H9 (cell line): ENCODE results near the gene MFSD2B. TPM values are rescaled to one million over a fixed set of nuclear protein-coding genes. Genes with fewer than 3 reads are reported as not detected.
A peak's percentile ranks its signal among the peaks of the same experiment; 100 is the strongest.

Experiments used
- DNase-seq: peaks from one replicate; pipeline ENCODE4 v3.0.0-alpha.2; 2017
- H2AFZ ChIP-seq: one replicate; pipeline ENCODE4 v1.6.1; 2013; ENCODE audit warnings: mild to moderate bottlenecking, low read length, control low read depth, moderate library complexity
- H2AK5ac ChIP-seq: 2 replicates; pipeline ENCODE4 v1.6.1; 2013; ENCODE audit warnings: low read length, control low read depth, mixed read lengths; ENCODE audit not compliant: insufficient read length
- H2BK120ac ChIP-seq: one replicate; pipeline ENCODE4 v1.6.1; 2013; ENCODE audit warnings: low read depth, mild to moderate bottlenecking, low read length, control low read depth, inconsistent platforms; ENCODE audit not compliant: poor library complexity, severe bottlenecking
- H2BK12ac ChIP-seq: 2 replicates; pipeline ENCODE4 v1.6.1; 2013; ENCODE audit warnings: low read length, control low read depth, mixed read lengths, low read depth; ENCODE audit not compliant: insufficient read length
- H2BK15ac ChIP-seq: 2 replicates; pipeline ENCODE4 v1.6.1; 2013; ENCODE audit warnings: low read depth, low read length, control low read depth
- H2BK20ac ChIP-seq: one replicate; pipeline ENCODE4 v1.6.1; 2013; ENCODE audit warnings: low read depth, mild to moderate bottlenecking, low read length, control low read depth, inconsistent platforms; ENCODE audit not compliant: poor library complexity, severe bottlenecking
- H2BK5ac ChIP-seq: 2 replicates; pipeline ENCODE4 v1.6.1; 2013; ENCODE audit warnings: low read length, control low read depth, mixed read lengths; ENCODE audit not compliant: insufficient read length
- H3K14ac ChIP-seq: 2 replicates; pipeline ENCODE4 v1.6.1; 2013; ENCODE audit warnings: low read length, control low read depth; ENCODE audit not compliant: insufficient read depth
- H3K18ac ChIP-seq: 2 replicates; pipeline ENCODE4 v1.6.1; 2013; ENCODE audit warnings: low read depth, mild to moderate bottlenecking, mixed read lengths, low read length, control low read depth; ENCODE audit not compliant: insufficient read length
- H3K23ac ChIP-seq: 2 replicates; pipeline ENCODE4 v1.6.1; 2013; ENCODE audit warnings: low read length, control low read depth, mixed read lengths, low read depth; ENCODE audit not compliant: insufficient read length
- H3K23me2 ChIP-seq: 2 replicates; pipeline ENCODE4 v1.6.1; 2013; ENCODE audit warnings: low read depth, mild to moderate bottlenecking, mixed read lengths, low read length, control low read depth; ENCODE audit not compliant: insufficient read length, poor library complexity, severe bottlenecking
- H3K27ac ChIP-seq: 2 replicates; pipeline ENCODE4 v1.5.1; 2013; ENCODE audit warnings: low read length, control low read depth, mixed read lengths, low read depth; ENCODE audit not compliant: insufficient read length
- H3K27me3 ChIP-seq: 2 replicates; pipeline ENCODE4 v1.6.1; 2013; ENCODE audit warnings: low read length, control low read depth, inconsistent platforms; ENCODE audit not compliant: insufficient read depth
- H3K4ac ChIP-seq: 2 replicates; pipeline ENCODE4 v1.6.1; 2013; ENCODE audit warnings: low read depth, mild to moderate bottlenecking, control low read depth, inconsistent platforms, low read length, moderate library complexity
- H3K4me1 ChIP-seq: 2 replicates; pipeline ENCODE4 v1.6.1; 2013; ENCODE audit warnings: low read length, control low read depth, inconsistent platforms; ENCODE audit not compliant: insufficient read depth
- H3K4me2 ChIP-seq: 2 replicates; pipeline ENCODE4 v1.6.1; 2013; ENCODE audit warnings: low read length, control low read depth, mixed read lengths; ENCODE audit not compliant: insufficient read length, insufficient read depth
- H3K56ac ChIP-seq: 2 replicates; pipeline ENCODE4 v1.6.1; 2013; ENCODE audit warnings: low read depth, mild to moderate bottlenecking, mixed read lengths, low read length, control low read depth; ENCODE audit not compliant: insufficient read length
- H3K79me1 ChIP-seq: 2 replicates; pipeline ENCODE4 v1.6.1; 2013; ENCODE audit warnings: low read depth, mild to moderate bottlenecking, moderate library complexity, low read length, control low read depth, inconsistent platforms; ENCODE audit not compliant: insufficient read depth, poor library complexity, severe bottlenecking
- H3K79me2 ChIP-seq: 2 replicates; pipeline ENCODE4 v1.6.1; 2013; ENCODE audit warnings: low read length, control low read depth, inconsistent platforms; ENCODE audit not compliant: insufficient read depth
- H3K9ac ChIP-seq: 2 replicates; pipeline ENCODE4 v1.6.1; 2013; ENCODE audit warnings: low read length, control low read depth, mixed read lengths; ENCODE audit not compliant: insufficient read length; ENCODE audit errors: extremely low read depth
- H3K9me3 ChIP-seq: one replicate; pipeline ENCODE4 v1.6.1; 2013; ENCODE audit warnings: low read depth, low read length, inconsistent platforms; ENCODE audit not compliant: control insufficient read depth
- H3T11ph ChIP-seq: one replicate; pipeline ENCODE4 v1.6.1; 2013; ENCODE audit warnings: mild to moderate bottlenecking, low read length, control low read depth, inconsistent platforms
- H4K20me1 ChIP-seq: one replicate; pipeline ENCODE4 v1.6.1; 2013; ENCODE audit not compliant: control insufficient read depth, insufficient read length, insufficient read depth
- H4K5ac ChIP-seq: 2 replicates; pipeline ENCODE4 v1.6.1; 2013; ENCODE audit warnings: low read depth, mild to moderate bottlenecking, mixed read lengths, low read length, control low read depth; ENCODE audit not compliant: insufficient read length
- H4K8ac ChIP-seq: replicated peaks from 2 replicates; pipeline ENCODE4 v1.6.1; 2013; ENCODE audit warnings: low read length, control low read depth, mixed read lengths, low read depth; ENCODE audit not compliant: insufficient read length
- H4K91ac ChIP-seq: 2 replicates; pipeline ENCODE4 v1.6.1; 2013; ENCODE audit warnings: low read depth, mild to moderate bottlenecking, moderate library complexity, mixed read lengths, low read length, control low read depth; ENCODE audit not compliant: insufficient read length
- H3K27ac Mint-ChIP-seq, 3 experiments: 2 replicates in 2 of 3; 3 replicates in 1 of 3; pipeline ENCODE4 v1.8.0; 2020 to 2021; ENCODE audit warnings: mixed read lengths in 3 of 3, mild to moderate bottlenecking in 1 of 3, moderate library complexity in 1 of 3
- H3K27me3 Mint-ChIP-seq: 2 replicates; pipeline ENCODE4 v1.8.0; 2021; ENCODE audit warnings: low read depth, mild to moderate bottlenecking, moderate library complexity, mixed read lengths
- H3K36me3 Mint-ChIP-seq, 3 experiments: 2 replicates in 2 of 3; 3 replicates in 1 of 3; pipeline ENCODE4 v1.8.0; 2020 to 2021; ENCODE audit warnings: low read depth in 3 of 3, mixed read lengths in 3 of 3; ENCODE audit not compliant: insufficient read depth in 1 of 3
- H3K4me1 Mint-ChIP-seq, 2 experiments: 2 replicates each; pipeline ENCODE4 v1.8.0; 2020; ENCODE audit warnings: mixed read lengths in 2 of 2
- H3K4me3 Mint-ChIP-seq, 2 experiments: 2 replicates in 1 of 2; 3 replicates in 1 of 2; pipeline ENCODE4 v1.8.0; 2020 to 2021; ENCODE audit warnings: mild to moderate bottlenecking in 2 of 2, mixed read lengths in 2 of 2, moderate library complexity in 1 of 2
- H3K9me3 Mint-ChIP-seq, 2 experiments: 2 replicates in 1 of 2; 3 replicates in 1 of 2; pipeline ENCODE4 v1.8.0; 2020; ENCODE audit warnings: mild to moderate bottlenecking in 2 of 2, mixed read lengths in 2 of 2, moderate library complexity in 1 of 2
- WGBS: extraction: QIAGEN DNeasy Blood & Tissue Kit; methylation state at CpG from one replicate; pipeline ENCODE4 v1.1.7; 2013; ENCODE audit warnings: missing lambda C conversion rate, low lambda C conversion rate, mixed read lengths; ENCODE audit not compliant: insufficient read length; ENCODE audit errors: extremely low coverage; 5-methylcytosine and 5-hydroxymethylcytosine counted together
- total RNA-seq: library from RNA; stranded (reverse); gene quantifications from 2 replicates; pipeline ENCODE4 v1.2.1, GENCODE V29; 2021
- TF ChIP-seq, protein P1 (sequence below): fragments of 200-600 bp; sonication (generic); conservative IDR thresholded peaks from 3 replicates; pipeline ENCODE4 v1.8.0; 2021; ENCODE audit warnings: antibody characterized with exemption, mild to moderate bottlenecking

Gene MFSD2B
- total RNA-seq, 1 experiment from 2014 or later, result 1.3 TPM

DNA sequence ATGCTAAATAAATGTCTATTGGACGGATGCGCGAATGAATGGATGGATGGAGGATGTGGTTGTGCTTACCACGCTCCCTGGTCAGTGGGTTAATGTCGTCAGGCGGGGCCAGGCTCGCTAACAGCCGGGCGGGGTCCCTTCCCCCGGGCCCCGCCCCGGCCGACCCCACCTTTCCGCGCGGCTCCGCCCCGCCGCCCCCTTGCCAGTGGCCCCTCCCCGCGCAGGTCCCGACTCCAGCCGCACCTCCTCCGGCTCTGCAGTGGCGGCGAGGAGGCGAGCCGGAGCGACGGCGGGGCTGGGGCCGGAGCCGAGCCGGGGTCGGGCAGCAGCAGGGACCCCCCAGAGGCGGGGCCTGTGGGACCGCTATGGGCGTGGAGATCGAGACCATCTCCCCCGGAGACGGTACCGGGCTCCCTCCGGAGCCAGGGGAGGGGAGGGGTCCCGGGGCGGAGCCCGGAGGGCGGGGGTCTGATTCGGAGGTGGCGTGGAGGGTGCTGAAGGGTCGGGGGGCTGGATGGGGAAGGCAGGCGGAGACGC lies 39.7 kb downstream of the MFSD2B start, which contains the start of gene FKBP1B:
Gene FKBP1B (plus strand): TSS at position 257 of the 537 bp plus-strand sequence. CDS start 109 bp downstream, at position 366.
- Histone ChIP-seq H3T11ph (no peak within 1 kb of the TSS), H3K4me2 (peak within 1 kb of the TSS; percentile 68), H3K23ac (no peak within 1 kb of the TSS), H2AFZ (no peak within 1 kb of the TSS), H4K20me1 (peaks cover 5% of the 10 kb centered on the region), H4K5ac (no peak within 1 kb of the TSS), H2BK20ac (no peak within 1 kb of the TSS), H3K27me3 (no peaks in the 10 kb centered on the region), H4K8ac (no peak within 1 kb of the TSS), H3K56ac (no peak within 1 kb of the TSS), H3K23me2 (peaks cover 9% of the 10 kb centered on the region), H3K4ac (no peak within 1 kb of the TSS), H2BK120ac (no peak within 1 kb of the TSS), H3K27ac (no peak within 1 kb of the TSS), H3K9ac (peak within 1 kb of the TSS; percentile 26), H3K18ac (no peak within 1 kb of the TSS), H4K91ac (no peak within 1 kb of the TSS), H2BK5ac (no peak within 1 kb of the TSS), H3K14ac (no peak within 1 kb of the TSS), H2BK12ac (no peak within 1 kb of the TSS), H2AK5ac (no peak within 1 kb of the TSS), H2BK15ac (no peak within 1 kb of the TSS), H3K9me3 (no peaks in the 10 kb centered on the region), H3K4me1 (0 out of 2 replicates have a peak, but pooled peaks cover 1% of the 10 kb centered on the region), H3K79me1 (no peaks in the 10 kb centered on the region), H3K79me2 (peaks cover 2% of the 10 kb centered on the region; the same call in 1 of the 2 replicates)
- no CpG with 5 or more reads among the region's 52 CpGs for WGBS
- TF ChIP-seq, protein P1, sequence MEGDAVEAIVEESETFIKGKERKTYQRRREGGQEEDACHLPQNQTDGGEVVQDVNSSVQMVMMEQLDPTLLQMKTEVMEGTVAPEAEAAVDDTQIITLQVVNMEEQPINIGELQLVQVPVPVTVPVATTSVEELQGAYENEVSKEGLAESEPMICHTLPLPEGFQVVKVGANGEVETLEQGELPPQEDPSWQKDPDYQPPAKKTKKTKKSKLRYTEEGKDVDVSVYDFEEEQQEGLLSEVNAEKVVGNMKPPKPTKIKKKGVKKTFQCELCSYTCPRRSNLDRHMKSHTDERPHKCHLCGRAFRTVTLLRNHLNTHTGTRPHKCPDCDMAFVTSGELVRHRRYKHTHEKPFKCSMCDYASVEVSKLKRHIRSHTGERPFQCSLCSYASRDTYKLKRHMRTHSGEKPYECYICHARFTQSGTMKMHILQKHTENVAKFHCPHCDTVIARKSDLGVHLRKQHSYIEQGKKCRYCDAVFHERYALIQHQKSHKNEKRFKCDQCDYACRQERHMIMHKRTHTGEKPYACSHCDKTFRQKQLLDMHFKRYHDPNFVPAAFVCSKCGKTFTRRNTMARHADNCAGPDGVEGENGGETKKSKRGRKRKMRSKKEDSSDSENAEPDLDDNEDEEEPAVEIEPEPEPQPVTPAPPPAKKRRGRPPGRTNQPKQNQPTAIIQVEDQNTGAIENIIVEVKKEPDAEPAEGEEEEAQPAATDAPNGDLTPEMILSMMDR, result no peak
- H3K27me3 Mint-ChIP-seq, result no peaks in the 10 kb centered on the region
- no peak within 1 kb of the TSS; a peak in 1 of 5 replicates for H3K4me3 Mint-ChIP-seq
- peak; percentile 90 for DNase-seq
- H3K9me3 Mint-ChIP-seq, result no peaks in the 10 kb centered on the region
- H3K4me1 Mint-ChIP-seq, result peaks cover 15 to 22% of the 10 kb centered on the region in 2 experiments
- H3K36me3 Mint-ChIP-seq, result peaks cover 5 to 6% (median 6%) of the 10 kb centered on the region in 3 experiments; a peak in 5 of 7 replicates
- H3K27ac Mint-ChIP-seq, result peak within 1 kb of the TSS in 2 of 3 experiments; percentile 18 to 81; a peak in 2 of 7 replicates
